NCI-H345 treated with DMSO at 0.1 percent for 48 hours (cell line): ENCODE results near the gene ING3.
"Not testable (repeated sequence)": the region's sequence is repeated elsewhere in the genome, so short reads cannot be mapped to it uniquely, and the experiment has no call there.

Source experiments
- DNase-seq: peaks from one replicate; lab custom pipeline; 2025; ENCODE audit not compliant: unreplicated experiment; lab: John Stamatoyannopoulos, UW

ING3 gene

DNA sequence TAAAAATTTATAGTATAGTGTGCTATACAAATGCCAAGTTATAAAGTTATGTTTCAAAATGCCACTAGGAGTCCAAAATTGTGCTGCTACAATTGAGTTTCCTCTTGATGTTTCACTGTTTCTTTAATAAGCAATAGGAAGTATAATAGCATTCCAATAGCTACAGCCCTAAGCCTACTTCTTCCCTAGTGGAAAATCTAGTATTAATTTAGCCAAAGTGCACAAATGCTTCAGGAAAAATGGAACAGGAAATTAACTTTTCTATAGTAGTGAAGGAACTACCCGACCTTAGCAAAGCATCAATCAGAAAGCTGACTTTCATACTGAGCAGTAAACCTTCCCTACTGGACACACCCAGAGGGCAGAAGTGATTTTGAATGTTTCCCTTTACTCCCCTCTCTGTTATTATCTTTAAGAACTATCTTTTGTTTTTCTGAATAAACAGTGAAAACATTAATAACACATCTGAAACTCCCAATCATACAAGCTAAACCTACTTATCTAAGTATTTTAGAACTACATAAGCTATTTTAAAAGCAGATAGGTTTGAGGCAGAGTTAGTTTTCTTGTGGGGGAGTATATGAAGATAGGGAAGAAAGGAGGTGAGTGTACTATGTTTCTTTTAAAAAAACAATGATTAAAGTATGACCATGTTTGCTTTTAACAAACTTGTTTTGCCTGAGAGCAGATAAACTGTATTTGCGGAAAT is 51.6 kb downstream of the ING3 start:
- DNase-seq: no peak

DNA sequence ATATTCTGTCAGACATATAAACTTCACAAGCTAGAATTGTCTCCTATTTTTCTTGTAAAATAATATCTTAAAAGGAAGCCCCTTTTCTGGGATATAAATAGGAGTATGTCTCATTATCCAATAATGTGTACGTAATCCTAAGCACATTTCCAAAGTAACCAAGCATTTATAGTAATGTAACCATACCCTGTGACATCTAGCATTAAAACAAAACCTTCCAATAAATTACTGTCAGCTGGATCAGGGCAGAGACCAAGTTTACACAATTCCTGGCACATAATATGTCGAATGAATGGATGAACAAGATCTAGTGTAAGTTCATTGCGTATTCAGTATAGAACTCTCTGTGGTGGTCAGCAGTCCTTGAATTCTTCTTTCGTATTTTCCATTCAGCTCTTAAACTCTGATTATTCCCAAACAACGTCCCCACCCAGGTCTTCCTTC is 52.2 kb downstream of the ING3 start:
- DNase-seq: no peak

GRCh38 chr7:121003986-121004685 is 53.6 kb downstream of the ING3 start:
- DNase-seq: no peak

GRCh38 chr7:121005058-121005457 is 54.5 kb downstream of the ING3 start:
- not testable (repeated sequence) for DNase-seq

GRCh38 chr7:121005996-121006584 is 55.5 kb downstream of the ING3 start:
- no peak for DNase-seq

- no peak for DNase-seq
Measured at GRCh38 chr7:121006711-121007315, 56.2 kb downstream of the ING3 start.

DNA sequence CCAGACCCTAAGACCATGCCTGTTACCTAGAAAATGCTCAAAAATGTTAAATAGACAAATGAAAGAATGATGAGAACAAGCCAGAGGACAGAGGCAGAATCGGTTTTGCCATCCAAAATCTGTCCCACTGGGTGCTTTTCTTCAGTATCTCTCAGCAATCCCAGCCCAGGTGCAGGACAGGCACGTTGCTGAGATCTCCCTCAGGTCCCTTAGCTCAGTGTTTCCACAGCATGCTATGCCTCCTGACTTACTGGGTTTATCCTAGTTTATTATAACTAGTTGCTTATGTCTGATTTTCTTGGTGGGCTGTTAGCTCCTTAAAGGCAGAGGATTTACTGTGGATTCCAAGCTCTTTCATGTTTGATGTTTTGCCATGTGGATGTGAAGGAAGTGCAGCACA is 58.2 kb downstream of the ING3 start:
- no peak for DNase-seq

GRCh38 chr7:121011401-121011800 is 60.8 kb downstream of the ING3 start:
- DNase-seq: no peak

- DNase-seq: no peak
Measured at GRCh38 chr7:121012170-121012874, 61.7 kb downstream of the ING3 start.

GRCh38 chr7:121012919-121013318 is 62.3 kb downstream of the ING3 start:
- no peak for DNase-seq

DNA sequence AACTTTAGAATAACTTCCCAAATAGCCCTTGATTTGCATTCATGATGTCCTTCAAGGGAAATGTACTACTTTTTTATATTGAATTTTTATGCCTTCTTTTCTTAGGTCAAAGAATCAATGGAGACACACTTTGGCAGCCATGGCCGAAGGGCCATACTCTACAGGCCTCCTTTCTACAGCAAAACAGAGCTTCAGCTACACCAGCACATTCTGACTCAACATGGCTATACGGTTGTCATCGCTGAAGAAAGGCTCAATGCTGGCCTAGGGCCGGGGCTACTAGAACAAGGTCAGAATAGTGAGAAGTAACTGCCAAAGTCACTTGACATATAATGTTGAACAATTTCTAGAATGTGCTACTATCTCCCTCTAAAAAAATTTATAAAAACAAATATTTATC is 65.0 kb downstream of the ING3 start:
- no peak for DNase-seq

DNA sequence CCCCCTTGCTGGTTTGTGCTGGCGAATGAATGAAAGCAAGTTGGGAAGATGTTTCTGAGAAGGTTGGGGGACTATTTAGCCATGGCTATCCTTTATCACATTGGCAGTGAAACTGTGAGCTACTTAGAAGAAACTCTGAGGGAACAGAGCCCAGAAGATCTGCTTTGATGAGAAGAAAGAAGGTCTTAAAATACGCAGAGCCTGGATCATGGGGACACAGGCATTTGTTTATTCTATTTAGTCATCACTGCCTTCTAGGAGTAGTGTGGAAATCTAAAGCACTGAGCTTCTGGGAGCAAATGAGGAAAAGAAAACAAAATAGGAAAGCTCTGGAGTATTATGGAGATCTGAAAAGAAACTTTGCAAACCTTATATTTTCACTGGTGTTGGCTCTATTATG is 66.4 kb downstream of the ING3 start:
- no peak for DNase-seq

GRCh38 chr7:121017586-121017985 is 67.0 kb downstream of the ING3 start:
- no peak for DNase-seq

- no peak for DNase-seq
Measured at GRCh38 chr7:121019018-121019417, 68.4 kb downstream of the ING3 start.

- DNase-seq: no peak
Measured at GRCh38 chr7:121020249-121020988, 69.8 kb downstream of the ING3 start.

DNA sequence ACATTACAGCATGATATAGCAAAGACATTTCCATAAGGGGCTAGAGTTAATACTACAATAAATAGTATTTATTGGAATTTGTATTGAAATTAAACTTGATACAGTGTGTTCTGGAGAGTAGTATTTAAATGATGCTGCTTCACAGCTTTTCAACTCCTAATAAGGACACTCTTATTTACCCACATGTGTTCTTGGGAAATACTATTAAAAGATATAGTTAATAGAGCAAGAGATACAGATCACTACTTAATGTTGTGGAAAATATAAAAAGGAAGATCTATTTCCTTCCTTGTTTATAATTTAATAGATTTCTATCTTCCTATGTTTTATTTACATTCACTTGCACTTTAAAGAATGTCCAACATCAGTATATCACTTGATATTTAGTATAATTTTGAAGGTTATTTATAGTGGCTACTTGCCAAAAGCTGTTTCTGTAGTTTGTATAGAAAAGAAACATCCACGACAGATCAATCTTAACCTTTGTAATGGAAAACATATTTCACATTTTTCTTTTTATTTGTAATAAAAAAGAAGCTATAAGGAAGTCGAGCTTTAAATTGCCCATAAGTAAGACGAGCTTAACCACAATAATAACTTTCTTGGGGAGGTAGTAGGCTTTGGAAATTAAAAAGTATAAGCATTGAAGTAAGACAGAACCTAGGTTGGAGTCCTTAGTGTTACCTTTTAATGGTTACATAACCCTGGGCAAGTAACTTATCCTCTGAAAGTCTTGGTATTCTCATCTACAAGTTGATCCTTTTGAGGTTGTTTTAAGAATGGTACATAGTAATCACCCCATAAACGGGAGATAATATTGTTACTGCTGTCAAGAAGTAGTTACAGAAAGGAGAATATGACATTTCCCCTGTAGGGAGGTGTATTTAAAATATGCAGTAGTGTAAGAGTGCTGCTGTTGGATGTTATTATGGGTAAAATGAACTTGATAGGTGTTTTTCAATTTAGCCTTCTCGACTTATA is 70.7 kb downstream of the ING3 start:
- DNase-seq: no peak

DNA sequence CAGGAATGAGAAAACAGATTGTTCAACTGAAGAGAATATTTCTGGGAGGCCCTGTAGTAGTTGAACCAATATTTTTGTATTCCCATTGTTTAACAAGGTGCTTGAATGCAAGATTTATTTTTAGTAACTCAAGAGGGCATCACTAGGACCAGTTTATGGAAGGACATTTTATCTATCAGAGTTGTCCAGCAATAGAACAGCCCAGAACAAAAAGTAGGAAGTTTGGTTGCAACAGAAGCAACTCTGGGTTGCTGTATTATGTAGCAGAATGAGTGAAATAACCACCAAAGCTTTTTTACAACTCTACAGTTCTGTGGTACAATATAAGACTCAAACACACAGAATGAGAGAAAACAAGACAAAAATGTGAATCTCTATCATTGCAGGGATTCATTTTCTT is 72.6 kb downstream of the ING3 start:
- DNase-seq: no peak

GRCh38 chr7:121023683-121024511 is 73.3 kb downstream of the ING3 start:
- DNase-seq: no peak

- no peak for DNase-seq
Measured at GRCh38 chr7:121024611-121025010, 74.0 kb downstream of the ING3 start.
